CD4-positive, alpha-beta T cell treated with Interleukin-2 at 100 ng/mL for 4 hours (primary cell): ENCODE data around the gene PAEP.

Source experiments
- DNase-seq: peaks from one replicate; pipeline ENCODE4 v3.0.0-alpha.2; 2020; ENCODE audit warnings: low spot score

PAEP gene

DNA sequence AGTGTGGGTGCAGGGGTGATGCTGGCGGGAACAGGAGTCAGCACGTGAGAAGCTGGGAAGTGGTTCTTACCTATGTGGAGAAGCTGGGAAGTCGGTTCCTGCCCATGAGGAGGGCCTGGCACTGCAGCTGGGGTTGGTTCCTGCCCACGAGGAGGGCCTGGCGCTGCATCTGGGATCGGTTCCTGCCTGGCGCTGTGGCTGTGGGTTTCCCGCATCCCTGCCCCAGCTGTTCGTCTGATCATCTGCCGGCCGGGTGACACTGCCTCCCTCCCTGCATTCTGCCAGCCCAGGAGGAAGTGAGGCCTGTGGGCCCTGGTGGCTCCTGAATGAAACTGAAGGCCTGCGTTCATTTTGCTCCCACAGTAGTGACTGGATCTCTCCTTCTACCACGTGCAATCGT is 10.5 kb upstream of the PAEP start:
- no peak for DNase-seq

DNA sequence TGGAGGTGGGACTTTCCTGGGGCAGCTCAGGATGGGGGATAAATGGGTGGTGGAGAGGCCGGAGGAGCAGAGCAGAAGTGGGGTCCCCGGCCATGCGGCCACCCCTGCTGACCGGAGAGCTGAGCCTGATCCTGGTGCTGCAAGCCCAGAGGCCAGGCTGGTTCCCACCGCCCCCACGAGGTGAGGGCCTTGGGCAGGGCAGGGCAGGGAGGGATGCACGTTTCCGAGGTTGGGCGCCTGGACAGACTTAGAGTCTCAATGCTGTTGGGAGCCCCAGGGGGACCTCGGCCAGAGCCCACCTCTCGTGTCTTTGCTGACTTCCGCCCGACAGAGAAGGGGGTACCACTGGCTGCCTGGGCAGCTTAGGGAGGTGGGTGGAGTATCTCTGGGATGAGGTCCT is 10.1 kb upstream of the PAEP start:
- no peak for DNase-seq

- no peak for DNase-seq
Observed at GRCh38 chr9:135552021-135552697, 9.4 kb upstream of the PAEP start.

- DNase-seq, result no peak
Observed at GRCh38 chr9:135552698-135553171, 8.8 kb upstream of the PAEP start.

- DNase-seq, result no peak
Observed at GRCh38 chr9:135554718-135555117, 6.8 kb upstream of the PAEP start.

DNA sequence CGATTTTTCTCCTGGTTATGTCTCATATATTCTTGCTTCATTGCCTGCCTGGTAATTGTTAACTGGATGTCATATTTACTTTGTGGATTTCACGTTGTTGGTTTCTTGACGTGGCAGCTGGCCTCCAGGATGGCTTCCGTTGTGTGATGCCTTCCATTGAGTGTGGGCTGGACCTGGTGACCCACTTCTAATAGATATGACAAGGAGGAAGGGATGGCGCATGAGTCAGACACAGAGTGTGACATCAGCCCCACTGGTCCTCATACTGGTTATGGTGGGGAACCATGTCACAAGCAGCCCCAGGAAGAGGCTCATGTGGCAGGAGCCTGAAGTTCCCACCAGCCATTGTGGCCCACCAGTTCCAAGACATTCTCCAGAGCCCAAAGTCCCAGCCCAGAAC is 6.4 kb upstream of the PAEP start:
- no peak for DNase-seq

GRCh38 chr9:135555910-135556309 is 5.6 kb upstream of the PAEP start:
- no peak for DNase-seq

GRCh38 chr9:135559606-135560005 is 1.9 kb upstream of the PAEP start:
- DNase-seq, result no peak

- DNase-seq, result no peak
Observed at GRCh38 chr9:135562235-135562745, 734 bp downstream of the PAEP start.

GRCh38 chr9:135563039-135563476 is 1.5 kb downstream of the PAEP start:
- no peak for DNase-seq

- DNase-seq, result no peak
Observed at GRCh38 chr9:135563858-135564257, 2.3 kb downstream of the PAEP start.

DNA sequence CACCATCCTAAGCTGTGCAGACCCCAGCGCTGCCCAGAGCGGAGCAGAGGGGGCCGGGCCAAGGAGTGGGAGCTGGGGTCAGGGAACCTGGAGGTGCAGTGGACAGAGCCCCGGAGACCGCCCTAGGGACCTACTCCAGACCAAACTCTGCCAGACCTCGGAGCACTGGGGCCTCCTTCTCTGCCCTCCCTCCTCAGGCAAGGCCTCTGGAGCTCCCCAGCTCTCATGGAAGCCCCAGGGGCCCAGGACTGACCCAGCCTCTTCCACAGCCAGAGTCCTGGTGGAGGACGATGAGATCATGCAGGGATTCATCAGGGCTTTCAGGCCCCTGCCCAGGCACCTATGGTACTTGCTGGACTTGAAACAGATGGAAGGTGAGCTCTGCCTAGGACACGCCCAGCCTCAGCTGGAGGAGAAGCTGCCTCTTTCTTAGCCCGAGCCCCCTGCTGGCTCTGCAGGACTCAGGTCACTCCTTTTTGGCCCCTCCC is 3.6 kb downstream of the PAEP start:
- no peak for DNase-seq

- DNase-seq, result no peak
Observed at GRCh38 chr9:135565636-135566035, 4.1 kb downstream of the PAEP start.

- DNase-seq, result no peak
Observed at GRCh38 chr9:135566552-135566951, 5.0 kb downstream of the PAEP start.

GRCh38 chr9:135567311-135567710 is 5.8 kb downstream of the PAEP start:
- no peak for DNase-seq

DNA sequence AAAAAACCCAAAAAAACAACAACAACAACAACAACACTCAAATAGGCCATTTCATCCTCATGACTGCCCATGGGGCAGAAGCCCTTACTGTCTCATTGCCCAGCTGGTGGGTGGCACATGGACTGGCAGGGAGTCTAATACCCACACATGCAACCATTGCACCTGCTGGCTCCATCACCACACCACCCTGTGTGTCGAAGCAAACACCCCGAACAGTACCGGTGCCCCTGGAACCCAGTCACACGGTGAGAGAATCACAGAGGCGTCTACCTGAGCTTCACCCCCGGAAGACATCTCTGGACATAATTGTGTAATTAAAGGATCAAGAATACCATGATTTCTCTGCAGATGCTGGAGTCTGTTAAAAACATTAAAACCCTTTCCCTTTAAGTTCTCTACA is 6.5 kb downstream of the PAEP start:
- no peak for DNase-seq

DNA sequence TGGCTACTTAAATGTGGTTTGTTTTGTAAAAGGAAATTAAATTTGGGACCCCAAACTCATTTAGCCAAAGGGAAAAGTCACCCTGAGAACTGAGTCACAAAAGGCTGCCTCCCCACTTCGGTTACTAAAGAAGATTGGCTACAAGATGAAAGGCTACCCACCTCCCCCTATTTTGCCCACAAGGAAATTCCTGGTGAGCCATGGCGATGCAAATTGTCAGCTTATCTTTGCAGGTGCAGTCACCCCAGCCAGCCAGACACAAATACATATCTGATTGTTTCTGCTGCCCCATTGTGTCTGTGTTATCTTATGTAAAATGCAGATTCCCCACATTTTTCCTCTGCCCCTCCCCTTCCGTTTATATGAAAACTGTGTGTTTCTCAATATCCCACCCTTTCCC is 8.9 kb downstream of the PAEP start:
- no peak for DNase-seq

DNA sequence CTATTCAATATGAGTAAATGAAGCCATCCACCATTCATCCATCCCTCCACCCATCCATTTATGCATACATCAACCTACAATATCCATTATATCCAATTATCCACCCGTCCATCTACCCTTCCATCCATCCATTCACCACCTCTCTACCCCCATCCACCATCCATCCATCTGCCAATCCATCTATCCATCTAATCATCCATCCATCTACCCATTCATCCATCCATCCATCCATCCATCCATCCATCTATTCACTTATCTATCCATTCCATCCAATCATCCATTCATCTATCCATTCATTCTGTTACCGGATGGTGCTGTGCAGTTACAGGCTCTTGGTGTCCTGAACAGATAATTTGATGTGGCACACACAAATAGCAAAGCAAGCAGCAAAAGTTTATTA is 10.7 kb downstream of the PAEP start:
- DNase-seq, result no peak

- no peak for DNase-seq
Observed at GRCh38 chr9:135573124-135573523, 11.6 kb downstream of the PAEP start.

DNA sequence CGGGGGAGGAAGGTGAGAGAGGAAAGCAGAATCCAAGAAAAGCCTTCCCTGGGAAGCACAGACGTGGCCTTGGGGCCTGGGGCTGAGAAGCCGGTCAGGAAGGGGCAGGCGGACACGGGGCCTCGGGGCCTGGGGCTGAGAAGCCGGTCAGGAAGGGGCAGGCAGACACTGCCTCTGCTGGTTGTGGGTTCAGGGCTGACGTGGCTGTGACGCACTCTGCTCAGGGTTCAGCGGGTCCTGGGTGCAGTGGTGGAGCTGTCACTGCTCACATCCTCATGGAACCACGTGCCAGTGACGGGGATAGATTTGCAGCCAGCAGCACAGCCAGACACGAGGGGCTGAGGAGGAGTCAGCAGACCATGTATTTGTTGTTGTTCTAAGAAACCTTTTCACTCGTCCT is 12.8 kb downstream of the PAEP start:
- DNase-seq, result no peak

- DNase-seq, result no peak
Observed at GRCh38 chr9:135574943-135575342, 13.4 kb downstream of the PAEP start.

DNA sequence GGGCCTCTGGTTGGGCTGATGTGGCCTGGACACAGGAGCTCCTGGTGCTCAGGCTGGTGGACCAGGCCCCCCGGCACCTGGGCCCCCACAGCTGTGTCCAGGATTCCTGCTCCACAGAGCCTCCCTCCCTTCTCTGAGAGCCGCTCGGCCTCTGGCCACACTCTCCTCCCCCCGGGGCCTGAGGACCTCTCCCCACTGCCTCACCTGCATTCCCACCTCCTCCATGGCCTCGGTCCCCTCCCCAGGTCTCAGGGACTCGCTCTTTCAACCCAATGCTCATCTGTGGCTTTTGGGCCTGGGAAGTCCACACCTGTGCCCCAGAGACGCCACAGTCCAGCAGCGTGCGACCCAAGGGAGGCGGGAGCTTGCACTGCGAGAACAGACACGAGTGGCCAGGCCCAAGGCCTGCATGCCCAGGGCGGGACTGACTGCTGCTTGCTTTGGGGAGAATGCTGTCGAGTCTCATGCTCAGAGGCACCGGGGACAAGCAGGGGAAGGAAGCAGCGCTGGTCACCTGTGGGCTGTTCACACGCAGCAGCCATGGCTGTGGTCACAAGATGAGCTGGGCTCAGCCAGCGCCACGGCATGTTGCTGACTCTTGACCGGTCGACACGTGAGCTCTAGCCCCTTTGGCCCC is 14.6 kb downstream of the PAEP start:
- DNase-seq, result no peak

DNA sequence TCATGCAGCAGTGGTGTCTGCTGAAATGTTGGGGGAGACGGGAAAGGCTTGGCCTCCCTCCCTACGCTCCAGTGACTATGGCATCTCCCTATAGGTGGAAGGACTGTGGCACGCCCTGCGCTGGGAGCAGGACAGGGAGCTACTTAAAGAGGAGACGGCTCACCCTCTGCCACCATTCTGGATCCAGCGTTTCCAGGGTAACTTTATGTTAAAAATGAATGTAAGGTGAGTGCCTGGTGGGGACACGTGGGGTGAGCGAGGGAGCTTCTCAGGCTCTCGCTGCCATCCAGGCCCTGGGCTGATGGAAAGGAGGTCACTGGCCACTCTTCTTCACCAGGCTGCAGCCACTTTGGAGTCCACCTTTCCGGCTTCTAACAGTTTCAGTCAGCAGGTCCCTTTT is 15.7 kb downstream of the PAEP start:
- no peak for DNase-seq

DNA sequence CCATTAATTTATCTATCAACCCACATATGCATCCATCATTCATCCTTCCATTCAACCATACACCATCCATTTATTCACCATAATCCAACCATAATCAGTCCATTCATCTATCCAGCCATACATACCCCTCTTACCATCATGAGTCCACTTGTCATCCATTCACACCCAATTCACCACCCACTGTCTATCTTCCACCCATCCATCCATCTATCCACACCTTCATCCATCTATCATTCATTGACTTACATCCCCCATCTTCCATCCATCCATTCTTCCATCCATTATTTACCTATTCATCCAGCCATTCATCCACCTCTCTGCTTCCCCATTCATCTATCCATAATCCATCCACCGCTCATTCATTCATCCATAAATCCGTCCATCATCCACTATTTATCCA is 17.8 kb downstream of the PAEP start:
- DNase-seq, result no peak
